ENCODE measurements around the gene TBC1D14. TPM values are rescaled to one million over a fixed set of nuclear protein-coding genes. Genes with fewer than 3 reads are reported as not detected.
"Not testable (repeated sequence)": the region's sequence is repeated elsewhere in the genome, so short reads cannot be mapped to it uniquely, and the experiment has no call there.

TBC1D14 gene
- total RNA-seq, 2 experiments from 2014 or later = 23.6 to 24.6 TPM

DNA sequence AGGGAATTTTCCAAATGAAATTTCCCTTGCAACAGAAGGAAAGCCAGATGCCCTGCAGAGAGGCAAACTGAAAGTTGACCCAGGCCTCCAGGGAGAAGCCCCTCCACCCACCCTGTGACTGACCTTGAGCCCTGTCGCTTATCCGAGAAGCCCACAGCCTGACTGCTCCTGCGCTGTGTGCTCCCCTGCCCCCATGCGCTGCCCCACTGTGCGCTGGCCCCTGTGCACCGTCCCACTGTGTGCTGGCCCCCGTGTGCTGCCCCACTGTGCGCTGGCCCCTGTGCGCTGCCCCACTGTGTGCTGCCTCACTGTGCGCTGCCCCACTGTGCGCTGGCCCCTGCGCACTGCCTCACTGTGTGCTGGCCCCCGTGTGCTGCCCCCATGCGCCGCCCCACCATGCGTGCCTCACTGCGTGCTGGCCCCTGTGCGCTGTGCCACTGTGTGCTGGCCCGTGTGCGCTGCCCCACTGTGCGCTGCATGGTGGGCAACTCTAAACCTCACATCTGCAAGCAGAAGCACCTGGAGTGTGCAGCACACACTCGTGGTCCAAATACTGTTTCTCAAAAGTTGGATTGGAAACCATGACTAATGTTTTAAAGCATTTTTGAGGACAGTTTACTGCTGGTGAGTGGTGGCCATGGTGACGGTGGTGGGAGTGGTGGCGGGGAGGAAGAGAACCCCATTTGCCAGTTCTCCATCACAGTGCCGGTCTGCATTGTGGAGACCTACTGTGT is 166.5 kb downstream of the TBC1D14 start:
- H3K4me3 Mint-ChIP-seq = no peak overlapping the region
- H3K27me3 Mint-ChIP-seq (ENCODE audit: low read depth) = no peaks in the 10 kb centered on the region
- no peak overlapping the region for H3K27ac Mint-ChIP-seq
- no peaks in the 10 kb centered on the region for H3K36me3 Mint-ChIP-seq (ENCODE audit: low read depth)
- H3K4me1 Mint-ChIP-seq (ENCODE audit: low read depth) = no peaks in the 10 kb centered on the region
- no peak for DNase-seq
- no peaks in the 10 kb centered on the region for H3K9me3 Mint-ChIP-seq
- intact Hi-C loops (cut with micrococcal nuclease) = no loop called here
- CTCF ChIA-PET = no interaction called here

DNA sequence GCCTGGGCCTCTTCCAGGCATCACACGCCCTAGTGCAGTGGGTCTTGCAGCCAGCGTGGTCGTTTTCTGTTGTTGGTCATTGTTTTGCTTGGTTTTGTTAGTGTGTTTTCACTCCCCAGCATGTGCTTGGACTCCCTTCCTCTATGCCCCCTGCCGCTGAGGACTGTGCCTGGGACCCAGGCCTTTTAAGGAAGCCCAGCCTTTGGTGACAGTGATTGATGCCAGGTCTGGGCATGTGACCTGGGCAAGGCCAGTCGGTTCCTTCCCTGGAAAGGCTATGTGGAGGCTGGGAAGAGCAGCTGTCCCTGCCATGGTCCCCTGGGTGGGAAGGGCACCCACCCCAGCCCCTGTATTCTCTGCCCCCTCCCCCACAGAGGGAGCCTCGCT is 167.1 kb downstream of the TBC1D14 start:
- no peak overlapping the region for H3K4me3 Mint-ChIP-seq
- CTCF ChIA-PET = interaction anchor here (0.9 kb wide), 1 partner anchor 160 kb away, joined by 3 read pairs; no protein-coding TSS in a partner anchor

DNA sequence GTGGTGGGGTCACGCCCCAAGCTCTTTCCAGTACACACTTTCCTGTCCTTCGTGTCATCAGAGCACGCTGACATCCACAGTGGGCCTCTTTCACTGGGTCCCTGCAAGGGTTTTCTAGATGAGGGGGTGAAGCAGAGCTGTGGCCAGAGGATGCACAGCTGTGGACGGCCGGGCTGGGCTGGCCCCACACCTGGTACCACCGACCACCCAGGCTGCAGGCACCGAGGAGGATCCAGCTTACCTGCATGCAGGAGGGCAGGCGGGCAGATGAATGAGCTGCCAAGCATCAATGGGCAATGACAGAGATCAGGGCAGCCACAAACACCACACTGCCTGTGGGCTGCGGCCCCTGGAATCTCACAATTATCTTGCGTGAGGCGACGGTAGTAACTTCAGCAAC is 167.7 kb downstream of the TBC1D14 start:
- no peak for DNase-seq
- no peak overlapping the region for H3K27ac Mint-ChIP-seq
- H3K36me3 Mint-ChIP-seq (ENCODE audit: low read depth) = no peaks in the 10 kb centered on the region
- CTCF ChIA-PET = interaction anchor here (0.9 to 1.5 kb wide), 2 partner anchors 8 to 160 kb away, joined by 3 read pairs; no protein-coding TSS in a partner anchor
- intact Hi-C loops (cut with micrococcal nuclease) = no loop called here
- H3K9me3 Mint-ChIP-seq = no peaks in the 10 kb centered on the region
- no peak overlapping the region for H3K4me3 Mint-ChIP-seq
- H3K27me3 Mint-ChIP-seq (ENCODE audit: low read depth) = no peaks in the 10 kb centered on the region
- H3K4me1 Mint-ChIP-seq (ENCODE audit: low read depth) = no peaks in the 10 kb centered on the region

More for the DNA sequence above, 167.1 kb downstream of the TBC1D14 start:
- Mint-ChIP-seq H3K36me3 (ENCODE audit: low read depth) (no peaks in the 10 kb centered on the region), H3K9me3 (no peaks in the 10 kb centered on the region), H3K27me3 (ENCODE audit: low read depth) (no peaks in the 10 kb centered on the region), H3K4me1 (ENCODE audit: low read depth) (no peaks in the 10 kb centered on the region), H3K27ac (no peak overlapping the region)
- no peak for DNase-seq
- intact Hi-C loops (cut with micrococcal nuclease) = no loop called here

DNA sequence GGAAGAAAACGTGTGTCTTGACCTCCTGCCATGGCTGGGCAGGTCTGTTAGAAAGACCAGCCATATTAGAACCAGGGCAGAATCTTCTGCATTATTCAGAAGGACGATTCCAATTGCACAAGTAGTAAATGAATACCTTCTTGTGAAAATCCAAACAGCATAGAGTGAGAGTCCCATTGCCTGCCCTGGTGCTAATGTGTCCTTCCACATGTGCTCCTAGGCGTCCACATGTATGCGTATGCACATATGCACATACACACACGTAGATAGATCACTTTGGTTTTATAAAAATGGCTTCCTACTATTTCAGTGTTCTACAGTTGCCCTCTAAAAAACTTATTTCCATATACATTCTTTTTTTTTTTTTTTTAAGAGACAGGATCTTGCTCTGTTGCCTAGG is 168.4 kb downstream of the TBC1D14 start:
- CTCF ChIA-PET = interaction anchor here (1.5 to 2.0 kb wide), 2 partner anchors 8 to 24 kb away, joined by 3 to 5 read pairs; no protein-coding TSS in a partner anchor
- intact Hi-C loops (cut with micrococcal nuclease) = no loop called here
- DNase-seq = no peak
- no peaks in the 10 kb centered on the region for H3K4me1 Mint-ChIP-seq (ENCODE audit: low read depth)
- H3K27me3 Mint-ChIP-seq (ENCODE audit: low read depth) = peaks cover 3% of the 10 kb centered on the region
- no peak overlapping the region for H3K4me3 Mint-ChIP-seq
- no peaks in the 10 kb centered on the region for H3K9me3 Mint-ChIP-seq
- no peak overlapping the region for H3K27ac Mint-ChIP-seq
- no peaks in the 10 kb centered on the region for H3K36me3 Mint-ChIP-seq (ENCODE audit: low read depth)

- H3K9me3 Mint-ChIP-seq; intact Hi-C loops (cut with micrococcal nuclease): not testable (repeated sequence)
These were observed 169.9 kb downstream of the TBC1D14 start for GRCh38 chr4:7079483-7079882.

GRCh38 chr4:7079909-7080308 is 170.3 kb downstream of the TBC1D14 start:
- H3K27ac Mint-ChIP-seq; H3K4me3 Mint-ChIP-seq; intact Hi-C loops (cut with micrococcal nuclease); H3K4me1 Mint-ChIP-seq (ENCODE audit: low read depth); DNase-seq; H3K36me3 Mint-ChIP-seq (ENCODE audit: low read depth); H3K9me3 Mint-ChIP-seq: not testable (repeated sequence)
- CTCF ChIA-PET = interaction anchor here (2.0 kb wide), 1 partner anchor 22 kb away, joined by 5 read pairs; no protein-coding TSS in a partner anchor
- peaks cover 12% of the 10 kb centered on the region for H3K27me3 Mint-ChIP-seq (ENCODE audit: low read depth)

More at GRCh38 chr4:7079483-7079882, 169.9 kb downstream of the TBC1D14 start:
- H3K27ac Mint-ChIP-seq; H3K36me3 Mint-ChIP-seq (ENCODE audit: low read depth); H3K4me3 Mint-ChIP-seq; DNase-seq; H3K4me1 Mint-ChIP-seq (ENCODE audit: low read depth): not testable (repeated sequence)
- CTCF ChIA-PET = interaction anchor here (2.0 kb wide), 1 partner anchor 22 kb away, joined by 5 read pairs; no protein-coding TSS in a partner anchor
- H3K27me3 Mint-ChIP-seq (ENCODE audit: low read depth) = peaks cover 12% of the 10 kb centered on the region

Other genes starting within 250 kb of the TBC1D14 start
- gene S100P, start 215.9 kb upstream of the TBC1D14 start, total RNA-seq = 10 to 100 TPM in 1 of 2 experiments, 1 to 10 TPM in 1; 8.5 to 10.0 TPM
- 10 to 100 TPM; 37.0 to 38.6 TPM for gene MRFAP1L1, start 200.0 kb upstream of the TBC1D14 start, total RNA-seq
- 10 to 100 TPM; 11.0 to 11.8 TPM for gene BLOC1S4, start 193.7 kb upstream of the TBC1D14 start, total RNA-seq
- 10 to 100 TPM; 13.5 to 14.4 TPM for gene KIAA0232, start 127.1 kb upstream of the TBC1D14 start, total RNA-seq
- gene TADA2B, start 133.5 kb downstream of the TBC1D14 start, total RNA-seq = 1 to 10 TPM; 8.2 to 9.9 TPM
- 10 to 100 TPM; 53.7 to 53.9 TPM for gene GRPEL1, start 158.2 kb downstream of the TBC1D14 start, total RNA-seq